ENCODE results near the gene DENND1B. TPM values are rescaled to one million over a fixed set of nuclear protein-coding genes. Genes with fewer than 3 reads are reported as not detected.

DENND1B gene, protein sequence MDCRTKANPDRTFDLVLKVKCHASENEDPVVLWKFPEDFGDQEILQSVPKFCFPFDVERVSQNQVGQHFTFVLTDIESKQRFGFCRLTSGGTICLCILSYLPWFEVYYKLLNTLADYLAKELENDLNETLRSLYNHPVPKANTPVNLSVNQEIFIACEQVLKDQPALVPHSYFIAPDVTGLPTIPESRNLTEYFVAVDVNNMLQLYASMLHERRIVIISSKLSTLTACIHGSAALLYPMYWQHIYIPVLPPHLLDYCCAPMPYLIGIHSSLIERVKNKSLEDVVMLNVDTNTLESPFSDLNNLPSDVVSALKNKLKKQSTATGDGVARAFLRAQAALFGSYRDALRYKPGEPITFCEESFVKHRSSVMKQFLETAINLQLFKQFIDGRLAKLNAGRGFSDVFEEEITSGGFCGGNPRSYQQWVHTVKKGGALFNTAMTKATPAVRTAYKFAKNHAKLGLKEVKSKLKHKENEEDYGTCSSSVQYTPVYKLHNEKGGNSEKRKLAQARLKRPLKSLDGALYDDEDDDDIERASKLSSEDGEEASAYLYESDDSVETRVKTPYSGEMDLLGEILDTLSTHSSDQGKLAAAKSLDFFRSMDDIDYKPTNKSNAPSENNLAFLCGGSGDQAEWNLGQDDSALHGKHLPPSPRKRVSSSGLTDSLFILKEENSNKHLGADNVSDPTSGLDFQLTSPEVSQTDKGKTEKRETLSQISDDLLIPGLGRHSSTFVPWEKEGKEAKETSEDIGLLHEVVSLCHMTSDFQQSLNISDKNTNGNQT
- polyA plus RNA-seq, result 10 to 100 TPM; 15.6 to 19.2 (median 18.5) TPM

- peak within 1 kb of the TSS; percentile 92 to 100 (median 96) for H3K27ac Mint-ChIP-seq
- peak; percentile 84 to 86 (median 86) for DNase-seq
- peak within 1 kb of the TSS; percentile 89 to 96 (median 93) for H3K4me3 Mint-ChIP-seq
- H3K27me3 Mint-ChIP-seq (ENCODE audit: low read depth in 3 of 3), result peaks cover 0 to 9% (median 3%) of the 10 kb centered on the region in 3 donors
- no peaks in the 10 kb centered on the region for H3K9me3 Mint-ChIP-seq
- H3K4me1 Mint-ChIP-seq, result peaks cover 64 to 76% of the 10 kb centered on the region in 2 donors
- no peaks in the 10 kb centered on the region for H3K36me3 Mint-ChIP-seq
Observed at GRCh38 chr1:197775282-197776262, at the start of gene DENND1B. Gene DENND1B (minus strand): TSS chr1:197775480. CDS start chr1:197775155, 325 bp downstream.

DNA sequence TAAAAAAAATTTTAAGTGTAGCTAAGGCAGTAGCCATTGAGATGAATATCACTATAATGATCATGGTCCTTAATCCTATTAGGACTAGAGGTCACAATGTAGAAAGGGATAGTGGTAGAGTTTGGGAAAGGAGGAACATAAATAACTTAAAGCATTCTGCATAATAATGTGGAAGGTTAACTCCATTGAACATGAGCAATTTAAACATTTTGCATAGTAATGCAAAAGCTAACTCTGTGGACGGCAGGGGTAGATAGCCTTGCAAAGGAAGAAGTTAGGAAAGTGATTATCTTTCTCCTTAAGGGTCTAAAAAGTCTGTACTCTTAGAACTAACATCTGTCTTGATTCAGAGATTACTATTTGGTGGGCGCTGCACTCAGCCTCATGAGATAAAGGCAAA is 39.0 kb upstream of the DENND1B start:
- peaks cover 3 to 4% of the 10 kb centered on the region in 2 donors for H3K4me1 Mint-ChIP-seq

DNA sequence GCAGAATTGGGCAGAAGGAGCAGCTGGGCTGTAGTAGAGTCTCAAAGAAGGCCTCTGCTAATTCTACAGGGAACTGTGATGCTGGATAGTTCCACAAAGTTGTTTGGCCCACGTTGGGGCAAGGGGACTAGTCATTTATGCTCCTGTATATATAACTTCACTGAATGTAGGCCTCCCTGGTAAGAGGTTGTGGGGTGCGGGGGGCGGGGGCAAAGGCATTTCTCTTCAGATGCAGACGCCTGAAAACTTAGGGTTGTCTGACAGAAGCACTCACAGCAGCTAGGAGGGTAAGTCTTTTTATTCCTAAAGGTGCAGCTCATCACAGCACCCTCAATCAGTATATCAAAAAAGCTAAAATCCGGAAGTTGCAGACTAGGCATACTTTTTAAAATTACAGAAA is 38.5 kb upstream of the DENND1B start:
- Mint-ChIP-seq H3K4me3 (no peak overlapping the region), H3K36me3 (peaks cover 0 to 7% (median 0%) of the 10 kb centered on the region in 3 donors), H3K27ac (no peak overlapping the region), H3K9me3 (no peaks in the 10 kb centered on the region), H3K4me1 (peaks cover 8 to 9% of the 10 kb centered on the region in 2 donors), H3K27me3 (ENCODE audit: low read depth in 3 of 3) (peaks cover 0 to 4% (median 2%) of the 10 kb centered on the region in 3 donors)
- DNase-seq, result no peak

More for the DNA sequence above, 39.0 kb upstream of the DENND1B start:
- Mint-ChIP-seq H3K27me3 (ENCODE audit: low read depth in 3 of 3) (peaks cover 0 to 4% (median 2%) of the 10 kb centered on the region in 3 donors), H3K36me3 (peaks cover 0 to 7% (median 0%) of the 10 kb centered on the region in 3 donors), H3K27ac (no peak overlapping the region), H3K4me3 (no peak overlapping the region), H3K9me3 (no peaks in the 10 kb centered on the region)
- no peak for DNase-seq

DNA sequence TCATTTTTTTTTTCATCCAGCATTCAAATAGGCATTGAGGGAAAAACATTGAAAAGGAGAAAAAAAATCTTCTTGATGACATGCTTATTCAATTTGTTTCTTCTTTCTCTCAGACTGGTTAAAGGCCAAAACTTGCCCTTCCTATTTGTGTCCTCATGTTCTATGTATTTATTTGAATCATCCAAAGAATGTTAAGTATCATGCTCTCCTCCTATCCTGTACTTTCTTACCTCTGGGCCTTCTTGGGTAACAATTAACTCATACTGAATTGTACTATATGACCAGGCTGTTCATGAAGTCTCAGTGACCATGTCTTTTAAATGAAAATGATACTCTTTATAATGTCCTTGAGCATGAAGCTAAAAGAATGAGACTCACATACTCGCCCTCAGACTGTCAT is 36.5 kb upstream of the DENND1B start:
- no peak overlapping the region for H3K27ac Mint-ChIP-seq
- H3K36me3 Mint-ChIP-seq, result peaks cover 0 to 7% (median 0%) of the 10 kb centered on the region in 3 donors
- DNase-seq, result no peak
- H3K9me3 Mint-ChIP-seq, result no peaks in the 10 kb centered on the region
- peaks cover 0 to 4% (median 2%) of the 10 kb centered on the region in 3 donors for H3K27me3 Mint-ChIP-seq (ENCODE audit: low read depth in 3 of 3)
- H3K4me1 Mint-ChIP-seq, result peaks cover 26 to 29% of the 10 kb centered on the region in 2 donors
- no peak overlapping the region for H3K4me3 Mint-ChIP-seq

- no peak for DNase-seq
- peaks cover 0 to 4% (median 2%) of the 10 kb centered on the region in 3 donors for H3K27me3 Mint-ChIP-seq (ENCODE audit: low read depth in 3 of 3)
- no peaks in the 10 kb centered on the region for H3K9me3 Mint-ChIP-seq
- no peak overlapping the region for H3K4me3 Mint-ChIP-seq
- H3K27ac Mint-ChIP-seq, result no peak overlapping the region
- peaks cover 0 to 7% (median 0%) of the 10 kb centered on the region in 3 donors for H3K36me3 Mint-ChIP-seq
- H3K4me1 Mint-ChIP-seq, result peaks cover 34 to 35% of the 10 kb centered on the region in 2 donors
Observed at GRCh38 chr1:197810812-197811211, 35.5 kb upstream of the DENND1B start.

DNA sequence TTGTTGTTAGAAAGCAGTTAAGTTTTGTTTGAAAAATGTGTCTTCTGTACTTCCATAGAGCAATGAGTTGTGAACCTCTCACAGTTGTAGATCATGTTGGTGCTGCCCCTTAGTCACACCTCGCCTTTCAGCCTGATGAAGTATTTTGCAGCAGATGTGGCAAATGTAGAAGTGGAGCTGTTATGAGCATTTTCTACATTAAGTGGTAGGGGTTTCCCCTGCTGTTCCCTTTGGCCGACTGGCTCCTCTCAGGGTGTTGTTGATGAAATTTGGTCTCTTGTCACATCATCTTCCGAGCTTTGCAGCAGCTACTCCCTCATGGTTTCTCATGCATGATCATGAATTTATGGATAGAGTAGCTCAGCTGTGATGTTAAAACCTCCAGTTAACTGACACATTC is 33.6 kb upstream of the DENND1B start:
- H3K27me3 Mint-ChIP-seq (ENCODE audit: low read depth in 3 of 3), result peaks cover 0 to 4% (median 2%) of the 10 kb centered on the region in 3 donors
- H3K27ac Mint-ChIP-seq, result peak overlapping the region in 5 of 6 donors; percentile 27 to 52 (median 43)
- H3K36me3 Mint-ChIP-seq, result peaks cover 0 to 7% (median 0%) of the 10 kb centered on the region in 3 donors
- H3K9me3 Mint-ChIP-seq, result no peaks in the 10 kb centered on the region
- peaks cover 34 to 41% of the 10 kb centered on the region in 2 donors for H3K4me1 Mint-ChIP-seq
- peak overlapping the region; percentile 9 to 51 (median 24) for H3K4me3 Mint-ChIP-seq
- DNase-seq, result peak; percentile 21 to 24 (median 24)

GRCh38 chr1:197807739-197808453 is 32.6 kb upstream of the DENND1B start:
- peak overlapping the region; percentile 12 to 78 (median 68) for H3K27ac Mint-ChIP-seq
- H3K9me3 Mint-ChIP-seq, result no peaks in the 10 kb centered on the region
- peaks cover 0 to 3% (median 2%) of the 10 kb centered on the region in 3 donors for H3K27me3 Mint-ChIP-seq (ENCODE audit: low read depth in 3 of 3)
- H3K36me3 Mint-ChIP-seq, result peaks cover 0 to 7% (median 0%) of the 10 kb centered on the region in 3 donors
- H3K4me1 Mint-ChIP-seq, result peaks cover 34 to 41% of the 10 kb centered on the region in 2 donors
- H3K4me3 Mint-ChIP-seq, result peak overlapping the region; percentile 7 to 68 (median 64)
- DNase-seq, result no peak

DNA sequence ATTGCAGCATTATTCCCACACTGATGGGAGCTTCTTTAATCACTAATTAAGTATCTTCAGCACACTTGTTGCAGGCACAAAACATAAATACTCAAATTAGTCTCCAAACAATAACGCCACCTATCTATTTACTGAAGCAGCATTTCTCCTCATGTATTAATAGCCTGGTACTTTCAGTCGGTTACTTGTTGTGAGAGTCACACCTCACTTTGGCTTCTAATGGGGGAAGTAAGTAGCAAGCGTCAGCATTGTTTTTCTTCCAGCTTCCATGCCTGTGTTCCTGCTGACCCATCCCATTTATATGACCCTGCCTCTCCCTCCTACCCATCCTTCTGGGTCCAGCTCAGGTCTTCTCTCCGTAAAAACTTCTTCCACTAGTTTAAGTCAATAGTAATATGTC is 31.9 kb upstream of the DENND1B start:
- H3K9me3 Mint-ChIP-seq, result no peaks in the 10 kb centered on the region
- H3K27me3 Mint-ChIP-seq (ENCODE audit: low read depth in 3 of 3), result peaks cover 0 to 3% (median 2%) of the 10 kb centered on the region in 3 donors
- peaks cover 34 to 41% of the 10 kb centered on the region in 2 donors for H3K4me1 Mint-ChIP-seq
- peak overlapping the region; percentile 44 to 77 (median 68) for H3K27ac Mint-ChIP-seq
- peak; percentile 15 to 18 (median 16) for DNase-seq
- H3K36me3 Mint-ChIP-seq, result peaks cover 0 to 5% (median 0%) of the 10 kb centered on the region in 3 donors
- peak overlapping the region; percentile 7 to 68 (median 64) for H3K4me3 Mint-ChIP-seq

DNA sequence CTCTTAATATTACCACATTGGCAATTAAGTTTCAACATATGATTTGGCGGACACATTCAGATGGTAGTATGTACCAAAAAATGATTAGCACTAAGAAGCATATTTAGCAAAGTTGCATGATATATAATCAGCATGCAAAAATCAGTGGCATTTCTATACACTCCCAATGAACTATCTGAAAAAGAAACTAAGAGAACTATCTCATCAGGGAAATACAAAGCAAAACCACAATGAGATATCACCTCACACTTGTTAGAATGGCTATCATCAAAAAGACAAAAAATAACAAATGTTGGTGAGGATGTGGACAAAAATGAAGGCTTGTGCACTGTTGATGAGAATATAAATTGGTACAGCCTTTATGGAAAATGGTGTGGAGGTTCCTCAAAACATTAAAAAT is 31.4 kb upstream of the DENND1B start:
- DNase-seq, result peak; percentile 28 to 37 (median 34)
- Mint-ChIP-seq H3K36me3 (peaks cover 0 to under 1% (median 0%) of the 10 kb centered on the region in 3 donors), H3K27ac (peak overlapping the region; percentile 44 to 72 (median 62)), H3K4me3 (peak overlapping the region; percentile 7 to 68 (median 64)), H3K27me3 (ENCODE audit: low read depth in 3 of 3) (peaks cover 0 to 3% (median 2%) of the 10 kb centered on the region in 3 donors), H3K4me1 (peaks cover 34 to 41% of the 10 kb centered on the region in 2 donors), H3K9me3 (no peaks in the 10 kb centered on the region)

DNA sequence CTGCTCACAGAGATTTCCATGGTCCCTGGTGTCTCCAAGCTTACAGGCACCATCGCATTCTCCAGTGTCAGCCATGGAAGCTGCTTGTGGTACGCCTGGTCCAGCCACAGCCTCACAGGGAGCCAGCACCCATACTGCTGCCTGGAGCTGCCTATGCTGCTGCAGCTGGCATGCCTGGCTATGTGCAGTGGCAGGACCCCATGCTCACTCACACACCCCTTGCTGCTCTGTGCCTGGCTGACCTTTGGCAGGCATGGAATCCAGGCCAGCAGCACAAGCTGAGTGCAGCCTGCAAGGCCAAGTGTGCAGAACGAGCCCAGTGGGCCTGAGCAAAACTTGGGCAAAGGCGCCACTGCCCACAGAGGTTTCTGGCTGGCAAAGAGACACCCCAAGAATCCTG is 26.4 kb upstream of the DENND1B start:
- peaks cover 0 to 2% (median 2%) of the 10 kb centered on the region in 3 donors for H3K27me3 Mint-ChIP-seq (ENCODE audit: low read depth in 3 of 3)
- peaks cover 9 to 20% (median 12%) of the 10 kb centered on the region in 3 donors for H3K36me3 Mint-ChIP-seq
- no peak for DNase-seq
- H3K4me1 Mint-ChIP-seq, result peaks cover 7 to 11% of the 10 kb centered on the region in 2 donors
- H3K27ac Mint-ChIP-seq, result no peak overlapping the region
- no peak overlapping the region for H3K4me3 Mint-ChIP-seq
- peaks cover 13 to 21% (median 18%) of the 10 kb centered on the region in 6 donors for H3K9me3 Mint-ChIP-seq

GRCh38 chr1:197801111-197801482 is 25.8 kb upstream of the DENND1B start:
- Mint-ChIP-seq H3K4me1 (peaks cover 1 to 5% of the 10 kb centered on the region in 2 donors), H3K9me3 (peaks cover 19 to 26% (median 24%) of the 10 kb centered on the region in 6 donors), H3K27me3 (ENCODE audit: low read depth in 3 of 3) (peaks cover 0 to 7% (median 2%) of the 10 kb centered on the region in 3 donors), H3K4me3 (no peak overlapping the region), H3K36me3 (peaks cover 14 to 25% (median 18%) of the 10 kb centered on the region in 3 donors), H3K27ac (no peak overlapping the region)
- no peak for DNase-seq
